Activated naive CD4-positive, alpha-beta T cell (primary cell): ENCODE data around the gene ZFAND2A.
"Not testable (repeated sequence)": the region's sequence is repeated elsewhere in the genome, so short reads cannot be mapped to it uniquely, and the experiment has no call there.

Source experiments
- DNase-seq, 4 experiments: peaks; one replicate each; lab custom pipeline; 2025; lab: John Stamatoyannopoulos, UW

ZFAND2A gene

DNA sequence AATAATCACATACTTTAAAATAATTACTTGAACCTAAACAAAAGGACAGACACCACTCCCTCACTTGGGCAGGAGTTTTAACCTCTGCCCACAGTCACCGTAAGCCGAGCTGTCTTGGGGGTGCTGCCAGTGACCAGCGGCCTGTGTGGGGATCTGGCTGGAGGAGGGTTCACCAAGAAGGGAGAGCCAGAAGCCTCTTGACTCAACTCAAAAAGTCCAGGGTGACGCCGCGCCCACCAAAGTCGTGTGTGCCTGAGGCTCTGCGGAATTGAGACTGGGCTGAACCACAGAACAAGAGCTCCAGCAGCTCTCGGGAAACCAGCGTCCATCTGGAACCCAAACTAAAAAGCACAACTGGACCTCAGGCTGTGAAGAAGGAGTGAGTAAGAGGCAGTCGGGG lies 35.8 kb downstream of the ZFAND2A start:
- DNase-seq = no peak

- no peak for DNase-seq
These were observed 36.3 kb downstream of the ZFAND2A start for GRCh38 chr7:1123715-1124114.

GRCh38 chr7:1122832-1123501 lies 37.0 kb downstream of the ZFAND2A start:
- DNase-seq = no peak

- no peak for DNase-seq
These were observed 37.8 kb downstream of the ZFAND2A start for GRCh38 chr7:1121886-1122831.

DNA sequence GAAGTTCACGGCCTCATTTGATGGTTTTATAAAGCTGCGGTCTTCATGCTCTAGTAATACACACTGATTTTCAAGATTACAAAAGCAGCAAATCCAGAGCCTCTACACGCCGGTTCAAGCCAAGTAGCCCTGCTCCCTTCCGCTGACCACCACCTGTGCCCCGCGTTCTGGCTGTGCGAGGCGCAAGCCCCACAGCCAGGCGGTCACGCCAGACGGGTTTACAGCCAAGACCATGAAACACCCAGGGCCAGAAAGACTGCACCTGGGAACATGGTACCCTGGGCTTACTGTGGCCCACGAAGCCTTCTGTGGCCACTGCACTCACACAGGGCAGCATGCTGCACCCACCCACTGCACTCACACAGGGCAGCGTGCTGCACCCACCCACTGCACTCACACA lies 38.5 kb downstream of the ZFAND2A start:
- no peak for DNase-seq

GRCh38 chr7:1120791-1121190 lies 39.2 kb downstream of the ZFAND2A start:
- DNase-seq = no peak

- DNase-seq = no peak
These were observed 40.8 kb downstream of the ZFAND2A start for GRCh38 chr7:1119201-1119600.

DNA sequence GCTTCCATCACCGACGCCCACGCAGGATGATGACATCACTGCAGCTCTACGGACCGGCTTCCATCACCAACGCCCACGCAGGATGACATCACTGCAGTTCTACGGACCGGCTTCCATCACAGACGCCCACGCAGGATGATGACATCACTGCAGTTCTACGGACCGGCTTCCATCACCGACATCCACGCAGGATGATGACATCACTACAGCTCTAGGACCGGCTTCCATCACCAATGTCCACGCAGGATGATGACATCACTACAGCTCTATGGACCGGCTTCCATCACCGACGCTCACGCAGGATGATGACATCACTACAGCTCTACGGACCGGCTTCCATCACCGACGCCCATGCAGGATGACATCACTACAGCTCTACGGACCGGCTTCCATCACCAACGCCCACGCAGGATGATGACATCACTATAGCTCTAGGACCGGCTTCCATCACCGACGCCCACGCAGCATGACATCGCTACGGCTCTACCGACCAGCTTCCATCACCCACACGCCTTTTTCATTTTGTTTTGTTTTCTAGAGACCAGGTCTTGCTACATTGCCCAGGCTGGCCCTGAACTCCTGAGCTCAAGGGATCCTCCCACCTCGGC lies 42.6 kb downstream of the ZFAND2A start:
- no peak for DNase-seq

GRCh38 chr7:1116383-1117008 lies 43.5 kb downstream of the ZFAND2A start:
- not testable (repeated sequence) for DNase-seq

DNA sequence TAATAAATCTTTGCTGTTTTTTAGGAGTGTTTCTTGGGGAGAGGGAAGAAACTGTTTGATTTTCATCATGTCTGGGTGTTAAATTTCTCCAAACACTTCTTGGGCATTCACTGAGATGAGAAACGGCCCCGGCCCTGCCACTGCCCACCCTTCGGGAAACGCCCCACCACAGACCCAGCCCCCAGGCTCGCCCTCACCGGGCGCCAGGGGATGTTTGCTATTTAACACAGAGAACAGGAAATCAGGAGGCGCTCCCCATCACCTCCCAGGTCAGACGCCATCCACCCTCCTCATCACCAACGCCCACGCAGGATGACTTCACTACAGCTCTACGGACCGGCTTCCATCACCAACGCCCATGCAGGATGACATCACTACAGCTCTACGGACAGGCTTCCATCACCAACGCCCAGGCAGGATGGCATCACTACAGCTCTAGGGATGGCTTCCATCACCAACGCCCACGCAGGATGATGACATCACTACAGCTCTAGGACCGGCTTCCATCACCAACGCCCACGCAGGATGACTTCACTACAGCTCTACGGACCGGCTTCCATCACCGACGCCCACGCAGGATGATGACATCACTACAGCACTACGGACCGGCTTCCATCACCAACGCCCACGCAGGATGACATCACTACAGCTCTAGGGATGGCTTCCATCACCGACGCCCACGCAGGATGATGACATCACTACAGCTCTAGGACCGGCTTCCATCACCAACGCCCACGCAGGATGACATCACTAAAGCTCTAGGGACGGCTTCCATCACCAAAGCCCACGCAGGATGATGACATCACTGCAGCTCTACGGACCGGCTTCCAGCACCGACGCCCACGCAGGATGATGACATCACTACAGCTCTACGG lies 44.6 kb downstream of the ZFAND2A start:
- not testable (repeated sequence) for DNase-seq

DNA sequence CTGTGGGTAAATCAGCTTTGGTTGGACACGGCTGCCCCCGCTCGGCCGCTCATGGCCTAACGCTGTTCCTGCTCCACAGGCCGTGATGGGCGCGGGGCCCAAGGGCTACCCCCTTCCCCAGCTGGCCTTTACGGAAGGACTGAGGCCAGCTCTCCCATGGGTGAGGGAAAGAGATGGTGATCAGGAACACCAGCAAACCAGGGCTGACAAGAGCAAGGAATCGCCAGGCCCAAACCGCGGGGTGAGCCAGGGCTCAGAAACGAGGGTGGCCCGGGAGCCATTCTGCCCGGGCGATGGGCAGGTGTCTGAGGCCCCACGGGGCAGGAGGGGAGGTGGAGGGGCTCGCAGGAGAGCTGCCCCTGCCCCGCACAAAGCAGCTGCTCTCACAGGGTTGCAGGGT lies 45.5 kb downstream of the ZFAND2A start:
- no peak for DNase-seq

DNA sequence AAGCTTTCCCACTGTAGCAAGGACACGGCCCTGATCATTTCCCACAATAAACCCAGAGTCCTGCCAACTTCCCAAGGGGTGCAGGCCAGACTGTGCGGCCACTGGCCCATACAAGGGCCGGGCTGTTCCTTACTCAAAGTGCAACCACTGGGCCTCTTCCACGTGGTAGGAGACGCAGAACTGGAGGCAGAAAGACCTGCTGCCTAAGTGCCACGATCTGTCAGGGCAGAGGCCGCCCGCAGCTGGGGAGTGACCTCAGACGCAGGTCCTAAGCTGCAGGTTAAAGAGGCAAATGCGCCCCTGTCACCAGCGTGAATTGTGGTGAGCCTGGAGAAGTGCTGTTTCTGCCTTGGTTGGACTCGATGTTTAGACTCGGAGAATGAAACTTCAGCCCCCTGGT lies 45.9 kb downstream of the ZFAND2A start:
- DNase-seq = no peak

DNA sequence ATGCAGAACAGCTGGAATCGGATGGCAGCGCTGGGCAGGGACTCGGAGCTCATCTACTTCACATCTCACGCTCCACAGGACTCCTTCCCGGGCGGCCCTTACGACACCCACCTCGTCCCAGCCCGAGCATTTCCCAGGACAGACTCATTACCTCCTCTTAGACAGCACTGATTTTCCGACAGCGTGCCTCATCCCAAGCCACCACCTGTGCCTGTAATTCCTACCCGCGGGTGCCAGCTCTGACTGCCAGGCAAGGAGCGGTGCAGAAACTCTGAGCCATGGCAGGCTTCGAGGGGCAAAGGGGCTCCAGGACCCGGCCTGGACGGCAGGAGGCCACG lies 46.5 kb downstream of the ZFAND2A start:
- DNase-seq = no peak

DNA sequence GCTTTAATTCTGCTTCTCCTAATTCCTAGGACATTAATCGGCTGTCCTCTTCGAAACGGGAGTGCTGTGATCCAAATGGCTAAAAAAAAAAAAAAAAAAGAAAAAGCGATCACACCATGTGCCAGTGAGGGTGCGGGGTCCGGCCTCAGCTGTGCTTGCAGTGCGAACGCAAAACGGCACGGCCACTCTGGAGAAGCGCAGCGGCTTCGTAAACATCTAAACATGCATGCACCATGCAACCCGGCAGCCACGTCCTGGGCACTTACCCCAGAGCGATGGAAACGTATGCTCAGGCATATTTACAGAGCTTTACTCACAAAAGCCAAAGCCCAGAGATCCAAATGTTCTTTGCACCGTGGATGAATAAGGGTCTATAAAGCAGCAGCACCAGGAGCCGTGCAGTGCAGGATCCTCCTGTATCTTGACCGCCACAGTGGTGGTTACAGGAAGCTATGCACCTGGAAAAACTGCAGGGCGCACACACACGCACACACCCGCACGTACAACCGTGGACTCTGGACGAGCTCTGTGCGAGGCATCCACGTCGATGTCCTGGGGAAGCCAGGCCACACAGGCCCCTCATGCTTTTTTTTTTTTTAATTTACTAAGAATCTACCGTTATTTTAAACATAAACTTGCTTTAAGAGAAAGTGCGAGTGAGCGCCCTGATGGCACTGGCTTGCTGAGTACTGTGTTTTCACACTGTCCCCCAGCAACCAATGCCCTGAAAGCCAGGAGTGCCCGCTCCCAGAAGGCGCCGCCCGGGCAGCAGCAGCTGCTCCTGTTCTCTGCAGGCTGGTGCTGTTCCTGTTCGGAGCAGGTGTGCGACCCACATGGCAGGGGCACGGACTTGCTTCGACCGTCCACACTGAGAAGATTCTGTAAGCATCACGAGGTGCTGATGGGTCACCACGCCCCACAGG lies 47.1 kb downstream of the ZFAND2A start:
- DNase-seq = no peak

DNA sequence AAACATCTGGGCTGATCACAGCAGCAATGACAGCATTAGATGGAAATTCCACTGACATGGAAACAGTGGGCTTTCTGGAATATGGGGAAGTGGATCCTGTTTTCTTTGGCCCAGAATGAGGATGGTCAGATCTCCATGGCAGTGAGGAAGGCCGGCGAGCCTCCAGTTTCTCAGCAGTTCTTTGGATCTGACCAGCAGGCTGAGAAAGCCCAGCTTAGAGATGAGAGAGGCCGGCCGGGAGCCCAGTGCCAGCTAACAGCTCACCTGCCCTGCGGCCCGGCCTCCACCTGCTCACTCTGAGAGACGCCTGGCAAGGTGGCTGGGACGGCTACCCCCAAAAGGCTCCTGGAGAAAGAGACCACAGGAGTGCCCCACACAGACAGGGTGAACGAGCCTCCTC lies 47.9 kb downstream of the ZFAND2A start:
- no peak for DNase-seq

- DNase-seq = no peak
These were observed 48.8 kb downstream of the ZFAND2A start for GRCh38 chr7:1111156-1111555.

GRCh38 chr7:1110358-1110757 lies 49.6 kb downstream of the ZFAND2A start:
- DNase-seq = no peak

- no peak for DNase-seq
These were observed 50.2 kb downstream of the ZFAND2A start for GRCh38 chr7:1109581-1110310.

DNA sequence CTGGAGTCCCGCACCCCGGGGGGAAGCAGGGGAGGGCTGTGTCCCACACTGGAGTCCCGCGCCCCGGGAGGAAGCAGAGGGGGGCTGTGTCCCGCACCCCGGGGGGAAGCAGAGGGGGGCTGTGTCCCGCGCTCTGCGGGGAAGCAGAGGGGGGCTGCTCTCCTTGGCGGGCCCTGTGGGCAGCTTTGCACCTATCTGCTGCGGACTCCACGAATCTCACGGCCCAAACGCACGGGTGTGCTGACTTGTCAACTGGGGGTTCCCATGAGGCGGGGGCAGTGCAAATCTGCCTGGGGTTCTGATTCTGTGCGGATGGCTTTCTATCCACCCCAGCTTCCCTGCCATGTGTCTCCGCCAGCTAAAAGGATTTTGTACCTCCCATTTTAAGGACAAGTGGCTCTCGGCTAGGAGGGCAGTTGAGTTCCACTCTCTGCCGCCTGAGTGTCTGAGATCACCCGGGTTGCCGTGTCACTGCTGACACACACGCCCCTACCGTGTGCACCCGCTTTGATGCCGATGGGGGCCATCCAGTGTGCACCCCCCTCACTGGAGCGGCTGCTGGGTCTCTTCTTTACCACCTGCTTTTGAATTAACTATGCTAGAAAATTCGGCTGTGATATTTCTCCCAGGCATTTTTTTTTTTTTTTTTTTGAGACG lies 51.6 kb downstream of the ZFAND2A start:
- no peak for DNase-seq
